HG03066 (cell line): ENCODE results near the gene AKR7A2.
"Not testable (repeated sequence)": the region's sequence is repeated elsewhere in the genome, so short reads cannot be mapped to it uniquely, and the experiment has no call there.

Source experiments
- ATAC-seq: cut with Tn5 transposase; IDR thresholded peaks from one replicate; pipeline ENCODE4 v1.9.1; 2021; ENCODE audit warnings: low read depth; ENCODE audit not compliant: unreplicated experiment

AKR7A2 gene

GRCh38 chr1:19269427-19270342, 42.3 kb downstream of the AKR7A2 start:
- not testable (repeated sequence) for ATAC-seq

- no peak for ATAC-seq
These were observed 43.5 kb downstream of the AKR7A2 start for GRCh38 chr1:19268445-19268844.

GRCh38 chr1:19262744-19263143, 49.2 kb downstream of the AKR7A2 start:
- ATAC-seq: no peak

- no peak for ATAC-seq
These were observed 49.9 kb downstream of the AKR7A2 start for GRCh38 chr1:19262047-19262446.

DNA sequence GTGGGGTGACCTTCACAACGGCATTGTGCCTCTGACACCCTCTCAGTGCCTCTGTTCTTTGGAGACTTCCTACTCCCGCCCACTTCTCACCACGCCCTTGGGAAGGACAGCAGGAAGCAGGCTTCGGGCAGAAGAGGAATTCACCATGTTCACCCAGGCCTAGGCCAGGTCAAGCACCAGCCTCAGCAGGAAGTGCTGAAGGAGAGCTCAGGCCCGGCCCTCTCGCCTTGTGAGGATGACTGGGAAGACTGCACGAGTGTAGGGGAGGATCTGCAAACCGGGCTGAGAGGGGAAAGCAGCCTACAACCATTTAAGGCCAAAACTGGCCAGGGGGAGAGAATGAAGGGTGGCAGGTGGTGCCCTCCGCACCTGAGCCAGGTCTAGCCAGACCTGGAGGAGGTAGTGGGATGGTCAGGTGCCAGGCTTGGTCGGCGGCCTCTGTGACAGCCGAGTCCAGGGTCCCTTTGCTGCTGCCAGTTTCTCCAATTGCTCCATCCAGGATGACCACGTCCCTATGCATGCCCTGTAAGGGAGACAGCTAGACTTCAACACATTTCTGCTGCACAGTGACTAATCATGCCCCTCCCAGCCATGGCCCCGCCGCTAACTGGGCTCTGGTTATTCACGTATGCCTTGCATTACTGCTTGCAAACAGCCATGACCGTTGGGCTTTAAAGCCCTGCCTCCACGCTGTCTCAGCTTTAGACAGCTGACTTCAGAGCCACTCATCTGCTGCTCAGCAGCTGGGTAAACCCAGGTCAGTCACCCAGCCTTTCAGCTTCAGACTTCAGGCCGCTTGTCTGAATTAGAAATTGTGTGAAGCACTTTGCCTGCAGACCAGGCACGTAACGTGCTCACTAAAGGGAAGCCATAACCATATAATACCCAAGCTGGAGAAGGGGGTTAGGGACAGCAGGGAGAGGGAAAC, 51.5 kb downstream of the AKR7A2 start:
- no peak for ATAC-seq

- no peak for ATAC-seq
These were observed 53.6 kb downstream of the AKR7A2 start for GRCh38 chr1:19258353-19258752.

- ATAC-seq: no peak
These were observed 54.6 kb downstream of the AKR7A2 start for GRCh38 chr1:19257178-19257914.

- not testable (repeated sequence) for ATAC-seq
These were observed 55.6 kb downstream of the AKR7A2 start for GRCh38 chr1:19256301-19256700.

GRCh38 chr1:19255288-19255687, 56.7 kb downstream of the AKR7A2 start:
- ATAC-seq: no peak

GRCh38 chr1:19254416-19254815, 57.5 kb downstream of the AKR7A2 start:
- no peak for ATAC-seq
